ENCODE measurements around the gene SND1. TPM values are rescaled to one million over a fixed set of nuclear protein-coding genes. Genes with fewer than 3 reads are reported as not detected.

The SND1 gene
- total and polyA plus RNA-seq, 10 of the 15 experiments (the other 5 are each of a cell fraction or from before 2014, with no cell fraction given) = 52.4 to 270 (median 146) TPM

DNA sequence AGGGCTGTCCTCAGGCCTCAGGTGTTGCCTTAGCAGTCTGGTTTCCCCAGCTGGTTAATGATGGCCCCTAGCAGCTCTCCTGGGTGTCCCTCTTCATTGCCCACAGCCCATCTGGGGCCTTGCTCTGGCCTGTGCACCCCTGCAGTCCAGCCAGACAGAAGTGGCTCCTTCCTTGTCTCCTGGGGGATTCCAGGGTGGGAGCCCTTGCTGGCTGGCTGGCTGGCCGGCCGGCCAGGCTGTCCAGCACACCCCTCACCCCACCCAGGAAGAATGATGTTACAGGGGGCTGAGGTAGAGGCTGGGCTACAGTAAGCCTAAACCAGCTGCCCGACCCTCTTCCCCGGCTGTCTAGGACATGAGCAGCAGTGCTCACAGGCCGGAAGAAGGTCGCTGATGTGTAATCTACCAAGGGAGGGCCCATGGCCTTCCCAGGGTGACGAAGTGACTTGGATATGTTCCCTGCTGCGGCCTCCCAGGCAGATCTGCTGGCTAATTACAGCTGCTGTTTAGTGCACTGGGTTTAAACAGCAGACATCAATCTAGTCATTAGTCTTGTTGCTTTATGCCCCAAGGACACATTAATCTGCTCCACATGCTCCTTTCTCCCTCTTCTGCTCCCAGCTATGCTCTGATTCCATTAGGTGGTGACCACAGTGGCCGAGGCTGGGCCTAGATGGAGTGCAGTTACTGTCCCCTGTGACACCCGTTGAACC lies 433.1 kb downstream of the SND1 start (continued):
- TF ChIP-seq, protein P1, sequence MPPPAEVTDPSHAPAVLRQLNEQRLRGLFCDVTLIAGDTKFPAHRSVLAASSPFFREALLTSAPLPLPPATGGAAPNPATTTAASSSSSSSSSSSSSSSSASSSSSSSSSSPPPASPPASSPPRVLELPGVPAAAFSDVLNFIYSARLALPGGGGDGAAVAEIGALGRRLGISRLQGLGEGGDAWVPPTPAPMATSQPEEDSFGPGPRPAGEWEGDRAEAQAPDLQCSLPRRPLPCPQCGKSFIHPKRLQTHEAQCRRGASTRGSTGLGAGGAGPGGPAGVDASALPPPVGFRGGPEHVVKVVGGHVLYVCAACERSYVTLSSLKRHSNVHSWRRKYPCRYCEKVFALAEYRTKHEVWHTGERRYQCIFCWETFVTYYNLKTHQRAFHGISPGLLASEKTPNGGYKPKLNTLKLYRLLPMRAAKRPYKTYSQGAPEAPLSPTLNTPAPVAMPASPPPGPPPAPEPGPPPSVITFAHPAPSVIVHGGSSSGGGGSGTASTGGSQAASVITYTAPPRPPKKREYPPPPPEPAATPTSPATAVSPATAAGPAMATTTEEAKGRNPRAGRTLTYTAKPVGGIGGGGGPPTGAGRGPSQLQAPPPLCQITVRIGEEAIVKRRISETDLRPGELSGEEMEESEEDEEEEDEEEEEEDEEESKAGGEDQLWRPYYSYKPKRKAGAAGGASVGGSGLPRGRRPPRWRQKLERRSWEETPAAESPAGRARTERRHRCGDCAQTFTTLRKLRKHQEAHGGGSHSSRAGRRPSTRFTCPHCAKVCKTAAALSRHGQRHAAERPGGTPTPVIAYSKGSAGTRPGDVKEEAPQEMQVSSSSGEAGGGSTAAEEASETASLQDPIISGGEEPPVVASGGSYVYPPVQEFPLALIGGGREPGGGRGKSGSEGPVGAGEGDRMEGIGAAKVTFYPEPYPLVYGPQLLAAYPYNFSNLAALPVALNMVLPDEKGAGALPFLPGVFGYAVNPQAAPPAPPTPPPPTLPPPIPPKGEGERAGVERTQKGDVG (CRISPR knock-in tag; IDR thresholded peaks at IDR 0.05) = no peak
- TF ChIP-seq TCF7 (IDR thresholded peaks at IDR 0.05; ENCODE audit: borderline replicate concordance) = no peak
- TF ChIP-seq CHD4 (IDR thresholded peaks at IDR 0.05) = no peak
- no peak for TF ChIP-seq POLR2AphosphoS2 (IDR thresholded peaks at IDR 0.05; ENCODE audit: low read depth, low read length)
- no peak for TF ChIP-seq SIX5 (IDR thresholded peaks at IDR 0.05; ENCODE audit: low read depth, low read length, severe bottlenecking)
- TF ChIP-seq RUNX3 (IDR thresholded peaks at IDR 0.05; ENCODE audit: low read length) = no peak

DNA sequence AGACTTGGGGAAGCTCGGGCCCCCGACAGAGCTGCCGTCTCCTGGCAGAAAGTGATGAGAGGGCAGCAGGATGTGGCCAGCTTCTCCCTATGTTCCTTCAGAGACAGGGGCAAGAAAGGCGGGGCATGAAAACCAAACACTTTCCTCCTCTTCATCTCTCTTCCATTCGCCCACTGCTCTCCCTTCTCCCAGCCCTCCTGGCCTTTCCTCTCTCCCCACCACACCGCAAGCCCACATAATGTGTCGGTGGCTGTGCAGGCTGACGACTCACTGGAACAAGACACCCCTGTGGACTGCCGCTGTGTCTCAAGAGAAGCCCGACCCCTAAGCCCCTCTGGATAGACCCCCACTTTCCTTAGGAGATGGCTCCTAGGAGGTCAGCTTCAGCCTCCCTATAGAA lies 438.5 kb downstream of the SND1 start:
- 88% methylated on average over 9 of the region's 10 CpGs for WGBS (ENCODE audit: insufficient coverage, insufficient replicate concordance, low lambda C conversion rate, missing lambda C conversion rate)
- SMC1A ChIA-PET (ENCODE audit: uncharacterized antibody, unreplicated experiment) = interaction anchor here (0.9 kb wide), 1 partner anchor 383 kb away, joined by 6 read pairs; no protein-coding TSS in a partner anchor
- FAIRE-seq = no peak
- TF ChIP-seq ZNF384 (IDR thresholded peaks at IDR 0.05; ENCODE audit: borderline replicate concordance, low read depth, low read length) = no peak
- TF ChIP-seq CBX3 (IDR thresholded peaks at IDR 0.05; ENCODE audit: borderline replicate concordance, low read depth) = no peak
- no peak for TF ChIP-seq ZBED1 (IDR thresholded peaks at IDR 0.05; ENCODE audit: borderline replicate concordance)
- no peak for TF ChIP-seq TCF7 (IDR thresholded peaks at IDR 0.05; ENCODE audit: borderline replicate concordance)
- no peak for TF ChIP-seq MTA2 (IDR thresholded peaks at IDR 0.05; ENCODE audit: low read depth)
- no peak for TF ChIP-seq KLF5 (IDR thresholded peaks at IDR 0.05; ENCODE audit: partially characterized antibody)
- no peak for TF ChIP-seq MYB (IDR thresholded peaks at IDR 0.05; ENCODE audit: borderline replicate concordance, low read depth, low read length)
- TF ChIP-seq SREBF2 (IDR thresholded peaks at IDR 0.05; ENCODE audit: low read length) = no peak
- no peak for TF ChIP-seq RBBP5 (conservative IDR thresholded peaks at IDR 0.05)
- TF ChIP-seq PAX8 (IDR thresholded peaks at IDR 0.05) = no peak
- TF ChIP-seq, protein P2, sequence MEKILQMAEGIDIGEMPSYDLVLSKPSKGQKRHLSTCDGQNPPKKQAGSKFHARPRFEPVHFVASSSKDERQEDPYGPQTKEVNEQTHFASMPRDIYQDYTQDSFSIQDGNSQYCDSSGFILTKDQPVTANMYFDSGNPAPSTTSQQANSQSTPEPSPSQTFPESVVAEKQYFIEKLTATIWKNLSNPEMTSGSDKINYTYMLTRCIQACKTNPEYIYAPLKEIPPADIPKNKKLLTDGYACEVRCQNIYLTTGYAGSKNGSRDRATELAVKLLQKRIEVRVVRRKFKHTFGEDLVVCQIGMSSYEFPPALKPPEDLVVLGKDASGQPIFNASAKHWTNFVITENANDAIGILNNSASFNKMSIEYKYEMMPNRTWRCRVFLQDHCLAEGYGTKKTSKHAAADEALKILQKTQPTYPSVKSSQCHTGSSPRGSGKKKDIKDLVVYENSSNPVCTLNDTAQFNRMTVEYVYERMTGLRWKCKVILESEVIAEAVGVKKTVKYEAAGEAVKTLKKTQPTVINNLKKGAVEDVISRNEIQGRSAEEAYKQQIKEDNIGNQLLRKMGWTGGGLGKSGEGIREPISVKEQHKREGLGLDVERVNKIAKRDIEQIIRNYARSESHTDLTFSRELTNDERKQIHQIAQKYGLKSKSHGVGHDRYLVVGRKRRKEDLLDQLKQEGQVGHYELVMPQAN (conservative IDR thresholded peaks at IDR 0.05) = no peak
- TF ChIP-seq RCOR1 (conservative IDR thresholded peaks at IDR 0.05; ENCODE audit: low read depth, low read length) = no peak
- no peak for TF ChIP-seq HDAC2 (IDR thresholded peaks at IDR 0.05)
- no peak for TF ChIP-seq JUNB (IDR thresholded peaks at IDR 0.05)
- no peak for TF ChIP-seq CEBPB (IDR thresholded peaks at IDR 0.05; ENCODE audit: borderline replicate concordance in 1 of 2, low read depth in 2 of 2, low read length in 2 of 2)
- TF ChIP-seq KDM1A (IDR thresholded peaks at IDR 0.05; ENCODE audit: borderline replicate concordance) = no peak

More for the DNA sequence above, 438.5 kb downstream of the SND1 start:
- in situ Hi-C loops (cut with MboI) = no loop called here
- no TSS peak for BruUV-seq (replicated peaks)
- ChIA-PET CTCF (interaction anchor here (1.2 kb wide), 1 partner anchor 45 kb away, joined by 3 read pairs; no protein-coding TSS in a partner anchor), POLR2A (no interaction called here), RAD21 (ENCODE audit: unreplicated experiment) (no interaction called here)
- Histone ChIP-seq H3K9ac (ENCODE audit: control insufficient read depth, insufficient read depth, low read length) (no peak overlapping the region), H2AFZ (ENCODE audit: control insufficient read depth, low read depth, low read length) (no peak overlapping the region), H3K9me3 (replicated peaks; ENCODE audit: control insufficient read depth, insufficient read depth, low read length) (no peaks in the 10 kb centered on the region), H3K79me2 (ENCODE audit: control insufficient read depth, insufficient read depth, low read length) (no peaks in the 10 kb centered on the region), H3K36me3 (ENCODE audit: control insufficient read depth in 2 of 2, insufficient read depth in 2 of 2, low read length in 1 of 2) (peaks cover 19 to 36% of the 10 kb centered on the region in 2 experiments), H3K4me3 (no peak overlapping the region), H3K27me3 (replicated peaks in 1 of 2; ENCODE audit: control insufficient read depth in 2 of 2, insufficient read depth in 2 of 2, low read length in 1 of 2) (no peaks in the 10 kb centered on the region), H3K27ac (ENCODE audit: control insufficient read depth, insufficient read depth) (no peak overlapping the region), H3K4me2 (ENCODE audit: control insufficient read depth, insufficient read depth) (no peak overlapping the region), H4K20me1 (ENCODE audit: control insufficient read depth, insufficient read depth) (no peaks in the 10 kb centered on the region), H3K4me1 (ENCODE audit: control insufficient read depth, insufficient read depth, low read length) (no peaks in the 10 kb centered on the region)
- intact Hi-C loops (cut with micrococcal nuclease; ENCODE audit: unreplicated experiment) = no loop called here
- no peak for DNase-seq (ENCODE audit: low read depth, low spot score)
- ATAC-seq = no peak

Data from GM12878 (cell line).